Measurements from ENCODE around the gene SORCS2. TPM values are rescaled to one million over a fixed set of nuclear protein-coding genes. Genes with fewer than 3 reads are reported as not detected.

SORCS2 gene
- total and polyA plus RNA-seq, 2 experiments from 2014 or later = 0.38 to 1.4 TPM

DNA sequence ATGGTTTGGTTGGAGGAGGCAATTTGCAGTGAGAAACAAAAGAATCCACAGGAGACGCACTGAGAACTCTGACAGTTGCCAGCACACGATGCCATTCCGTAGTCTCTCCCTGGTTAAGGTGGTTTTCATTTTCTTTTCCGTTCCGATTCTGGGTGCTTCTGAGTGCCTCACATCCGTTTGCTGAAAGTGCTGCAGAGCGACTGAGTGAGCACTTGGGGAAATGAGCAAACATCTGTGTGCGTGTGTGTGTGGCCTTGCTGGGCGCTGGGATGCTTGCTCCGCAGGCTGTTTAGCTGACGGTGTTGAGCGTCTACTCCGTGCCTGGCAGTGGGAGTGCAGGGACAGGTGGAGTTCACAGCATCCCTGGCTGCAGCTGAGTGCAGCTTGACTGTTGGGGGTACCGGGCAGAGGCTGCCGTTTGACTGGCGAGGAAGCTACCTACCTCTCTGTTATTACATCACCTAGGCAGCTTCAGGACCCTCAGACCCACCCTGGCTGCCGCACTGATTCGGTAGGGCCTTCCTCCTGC, 49.3 kb downstream of the SORCS2 start:
- no peak overlapping the region for H3K4me3 ChIP-seq
- H3F3A ChIP-seq (ENCODE audit: insufficient read depth) = no peaks in the 10 kb centered on the region
- no peaks in the 10 kb centered on the region for H3K36me3 ChIP-seq (ENCODE audit: low read depth)
- no peaks in the 10 kb centered on the region for H4K20me1 ChIP-seq (ENCODE audit: insufficient read depth)
- peaks cover 7% of the 10 kb centered on the region; the same call in 1 of the 2 replicates for H3K27me3 ChIP-seq (replicated peaks; ENCODE audit: insufficient read depth)
- in situ Hi-C loops (cut with MboI) = no loop called here
- H3K4me2 ChIP-seq (ENCODE audit: unreplicated experiment) = no peak overlapping the region
- no peak overlapping the region for H3K27ac ChIP-seq
- no peak overlapping the region for H2AFZ ChIP-seq
- H3K79me2 ChIP-seq (ENCODE audit: insufficient read depth) = no peaks in the 10 kb centered on the region
- no peaks in the 10 kb centered on the region for H3K9me2 ChIP-seq (ENCODE audit: insufficient read depth)
- 89 to 91% methylated on average over 18 of the region's 18 CpGs for WGBS, 2 experiments (ENCODE audit: low coverage in 1 of 2, low lambda C conversion rate in 2 of 2, missing lambda C conversion rate in 2 of 2)
- DNase-seq = no peak
- TF ChIP-seq EZH2phosphoT487 (IDR thresholded peaks at IDR 0.05; ENCODE audit: insufficient read depth, low read depth) (no peak), EZH2 (IDR thresholded peaks at IDR 0.05; ENCODE audit: insufficient read depth, poor library complexity, severe bottlenecking) (no peak)
- H3K9me3 ChIP-seq (ENCODE audit: low read depth) = no peaks in the 10 kb centered on the region
- no peak overlapping the region for H3K9ac ChIP-seq
- no peaks in the 10 kb centered on the region; the same call in 1 of the 2 replicates for H3K4me1 ChIP-seq (ENCODE audit: insufficient read depth)

DNA sequence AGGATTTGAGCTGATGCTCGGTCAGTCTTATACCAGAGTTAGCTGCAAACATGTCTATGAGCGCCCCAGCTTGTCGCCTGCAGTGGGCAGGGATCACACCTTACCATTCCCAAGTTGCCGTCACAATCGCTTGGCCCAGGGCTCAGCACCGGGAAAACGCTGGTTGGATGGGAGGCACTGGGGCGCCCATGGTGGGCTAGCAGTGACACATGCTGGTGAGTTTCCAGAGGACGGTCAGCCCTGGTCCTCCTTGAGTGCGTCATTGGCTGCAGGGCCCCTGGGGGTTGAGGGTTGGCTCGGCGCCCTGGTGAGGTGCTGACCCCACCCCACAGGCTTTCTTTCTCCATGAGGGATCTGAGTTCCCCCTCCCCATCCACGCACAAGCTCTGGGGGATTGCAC, 50.4 kb downstream of the SORCS2 start:
- Histone ChIP-seq H3K9me3 (ENCODE audit: low read depth) (no peaks in the 10 kb centered on the region), H3K9me2 (ENCODE audit: insufficient read depth) (no peaks in the 10 kb centered on the region), H3K4me2 (ENCODE audit: unreplicated experiment) (no peak overlapping the region), H3K4me3 (no peak overlapping the region), H3F3A (ENCODE audit: insufficient read depth) (no peaks in the 10 kb centered on the region), H3K27me3 (replicated peaks; ENCODE audit: insufficient read depth) (peaks cover 7% of the 10 kb centered on the region; the same call in 1 of the 2 replicates), H4K20me1 (ENCODE audit: insufficient read depth) (no peaks in the 10 kb centered on the region), H3K36me3 (ENCODE audit: low read depth) (no peaks in the 10 kb centered on the region), H3K79me2 (ENCODE audit: insufficient read depth) (no peaks in the 10 kb centered on the region), H2AFZ (no peak overlapping the region), H3K27ac (no peak overlapping the region), H3K4me1 (ENCODE audit: insufficient read depth) (no peaks in the 10 kb centered on the region; the same call in 1 of the 2 replicates), H3K9ac (no peak overlapping the region)
- no peak for TF ChIP-seq EZH2phosphoT487 (IDR thresholded peaks at IDR 0.05; ENCODE audit: insufficient read depth, low read depth)
- in situ Hi-C loops (cut with MboI) = no loop called here
- no peak for DNase-seq
- WGBS, 2 experiments (ENCODE audit: low coverage in 1 of 2, low lambda C conversion rate in 2 of 2, missing lambda C conversion rate in 2 of 2) = 79 to 80% methylated on average over 13 of the region's 13 CpGs

DNA sequence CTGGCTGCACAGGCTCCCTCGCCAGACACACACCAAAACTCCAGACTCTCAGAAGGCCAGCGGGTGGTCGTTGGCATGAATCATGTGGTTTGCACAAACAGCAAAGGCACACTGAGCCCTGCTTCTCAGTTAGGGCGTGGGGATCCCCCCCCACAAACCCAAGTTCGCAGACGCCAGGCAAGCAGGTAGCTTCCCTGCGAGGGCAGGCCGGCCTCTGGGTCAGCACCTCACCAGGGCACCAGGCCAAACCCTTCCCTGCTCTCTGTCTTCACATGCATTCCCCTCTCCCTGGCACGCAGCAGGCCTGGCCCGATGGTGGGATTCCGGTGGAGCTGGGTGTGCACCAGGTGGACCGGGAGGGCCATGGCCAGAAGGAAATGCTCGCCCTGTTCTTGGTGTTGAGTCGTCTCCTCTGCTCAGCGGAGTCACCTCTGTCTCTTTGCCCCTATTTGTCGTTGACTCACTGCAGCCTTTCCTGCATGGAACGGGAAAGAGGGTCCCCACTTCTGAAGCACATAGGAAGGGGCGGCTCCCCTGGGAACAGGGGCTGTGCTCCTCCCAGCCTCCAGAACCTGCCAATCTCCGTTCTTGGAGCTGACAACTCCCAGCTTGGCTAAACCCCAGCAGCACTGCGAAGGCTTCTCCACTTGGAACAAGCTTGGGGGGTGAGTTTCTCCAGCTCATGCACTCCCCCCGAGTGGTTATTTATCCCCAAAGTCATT, 51.4 kb downstream of the SORCS2 start:
- Histone ChIP-seq H3K4me2 (ENCODE audit: unreplicated experiment) (no peak overlapping the region), H3K79me2 (ENCODE audit: insufficient read depth) (no peaks in the 10 kb centered on the region), H3K9ac (no peak overlapping the region), H3K27me3 (replicated peaks; ENCODE audit: insufficient read depth) (peaks cover 7% of the 10 kb centered on the region; the same call in 1 of the 2 replicates), H3K9me2 (ENCODE audit: insufficient read depth) (no peaks in the 10 kb centered on the region), H3K36me3 (ENCODE audit: low read depth) (no peaks in the 10 kb centered on the region), H3F3A (ENCODE audit: insufficient read depth) (no peaks in the 10 kb centered on the region), H3K4me3 (no peak overlapping the region), H3K9me3 (ENCODE audit: low read depth) (no peaks in the 10 kb centered on the region), H3K4me1 (ENCODE audit: insufficient read depth) (no peaks in the 10 kb centered on the region), H2AFZ (no peak overlapping the region), H3K27ac (no peak overlapping the region), H4K20me1 (ENCODE audit: insufficient read depth) (no peaks in the 10 kb centered on the region)
- in situ Hi-C loops (cut with MboI) = no loop called here
- TF ChIP-seq EZH2 (IDR thresholded peaks at IDR 0.05; ENCODE audit: insufficient read depth, poor library complexity, severe bottlenecking) = no peak
- TF ChIP-seq EZH2phosphoT487 (IDR thresholded peaks at IDR 0.05; ENCODE audit: insufficient read depth, low read depth) = no peak
- WGBS, 2 experiments (ENCODE audit: low coverage in 1 of 2, low lambda C conversion rate in 2 of 2, missing lambda C conversion rate in 2 of 2) = 59% methylated on average over 21 of the region's 21 CpGs
- no peak for DNase-seq

DNA sequence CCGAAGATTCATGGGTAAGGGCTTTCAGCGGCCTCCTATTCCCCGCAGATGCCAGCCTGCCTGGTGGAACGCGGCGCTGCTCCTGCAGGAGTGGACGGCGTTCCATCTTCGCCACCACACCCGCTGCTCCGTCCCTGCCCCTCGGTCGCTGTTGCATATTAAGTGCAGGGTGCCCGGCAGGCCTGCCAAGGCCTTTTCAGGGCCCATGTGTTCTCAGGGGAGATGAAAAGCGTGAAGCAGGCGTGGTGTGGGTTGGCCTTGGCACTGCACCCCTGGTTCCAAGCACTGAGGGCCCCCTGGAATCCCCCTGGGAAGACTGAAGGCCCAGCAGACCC, 52.0 kb downstream of the SORCS2 start:
- Histone ChIP-seq H2AFZ (no peak overlapping the region), H3K4me1 (ENCODE audit: insufficient read depth) (no peaks in the 10 kb centered on the region), H4K20me1 (ENCODE audit: insufficient read depth) (no peaks in the 10 kb centered on the region), H3K9ac (no peak overlapping the region), H3K27ac (no peak overlapping the region), H3F3A (ENCODE audit: insufficient read depth) (no peaks in the 10 kb centered on the region), H3K4me3 (no peak overlapping the region), H3K27me3 (replicated peaks; ENCODE audit: insufficient read depth) (peaks cover 12% of the 10 kb centered on the region), H3K9me3 (ENCODE audit: low read depth) (no peaks in the 10 kb centered on the region), H3K9me2 (ENCODE audit: insufficient read depth) (no peaks in the 10 kb centered on the region), H3K79me2 (ENCODE audit: insufficient read depth) (no peaks in the 10 kb centered on the region), H3K36me3 (ENCODE audit: low read depth) (no peaks in the 10 kb centered on the region), H3K4me2 (ENCODE audit: unreplicated experiment) (no peak overlapping the region)
- TF ChIP-seq EZH2 (IDR thresholded peaks at IDR 0.05; ENCODE audit: insufficient read depth, poor library complexity, severe bottlenecking) (no peak), EZH2phosphoT487 (IDR thresholded peaks at IDR 0.05; ENCODE audit: insufficient read depth, low read depth) (no peak)
- no peak for DNase-seq
- in situ Hi-C loops (cut with MboI) = no loop called here
- WGBS, 2 experiments (ENCODE audit: low coverage in 1 of 2, low lambda C conversion rate in 2 of 2, missing lambda C conversion rate in 2 of 2) = 36 to 39% methylated on average over 16 of the region's 16 CpGs

Measured in GM23248 (cell line).